IPS-11a (cell line): ENCODE data around the gene HHATL.

Source experiments
- H3K4me3 ChIP-seq: one replicate; pipeline ENCODE4 v1.5.1; 2013; ENCODE audit warnings: low read depth, low read length, control low read depth

Gene HHATL

GRCh38 chr3:42685891-42686820 lies 16.4 kb downstream of the HHATL start:
- H3K4me3 ChIP-seq = no peak overlapping the region

GRCh38 chr3:42685363-42685881 lies 17.2 kb downstream of the HHATL start, which contains the start of gene KLHL40:
Gene KLHL40 (plus strand): TSS chr3:42685537. CDS start chr3:42685619, 82 bp downstream.
- no peak within 1 kb of the TSS for H3K4me3 ChIP-seq

DNA sequence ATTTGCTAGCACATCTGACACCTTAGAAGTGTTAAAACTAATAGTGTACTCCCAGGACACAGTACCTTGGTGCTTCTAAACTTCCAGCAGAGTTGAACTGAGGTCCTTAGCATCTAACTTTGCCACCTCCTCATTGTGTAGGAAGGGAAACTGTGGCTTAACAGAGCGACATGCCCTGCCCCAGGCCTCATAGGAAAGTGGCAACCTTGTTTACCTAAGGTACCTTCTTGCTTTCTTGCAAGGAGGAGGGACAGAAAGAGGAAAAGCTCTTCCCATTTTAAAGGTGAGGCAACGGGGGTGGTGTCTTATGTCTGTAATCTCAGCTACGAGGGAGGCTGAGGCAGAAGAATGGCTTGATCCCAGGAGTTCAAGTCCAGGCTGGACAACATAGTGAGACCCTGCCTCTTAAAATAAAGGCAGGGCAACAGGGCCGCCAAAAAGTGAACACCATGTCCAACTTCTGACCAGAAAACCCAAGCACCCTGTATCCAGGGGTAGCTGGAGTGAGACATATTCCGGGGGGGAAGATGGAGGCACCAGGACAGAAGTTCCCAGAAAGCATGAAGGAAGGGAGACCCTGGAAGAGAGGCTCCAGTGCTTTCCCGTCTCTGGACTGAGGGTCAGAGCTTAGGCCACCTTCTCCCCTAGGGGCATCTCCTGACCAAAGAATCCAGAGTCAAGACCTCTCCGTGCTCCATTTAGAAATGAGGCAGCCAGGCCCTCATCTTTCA lies 17.8 kb downstream of the HHATL start:
- H3K4me3 ChIP-seq = no peak overlapping the region

DNA sequence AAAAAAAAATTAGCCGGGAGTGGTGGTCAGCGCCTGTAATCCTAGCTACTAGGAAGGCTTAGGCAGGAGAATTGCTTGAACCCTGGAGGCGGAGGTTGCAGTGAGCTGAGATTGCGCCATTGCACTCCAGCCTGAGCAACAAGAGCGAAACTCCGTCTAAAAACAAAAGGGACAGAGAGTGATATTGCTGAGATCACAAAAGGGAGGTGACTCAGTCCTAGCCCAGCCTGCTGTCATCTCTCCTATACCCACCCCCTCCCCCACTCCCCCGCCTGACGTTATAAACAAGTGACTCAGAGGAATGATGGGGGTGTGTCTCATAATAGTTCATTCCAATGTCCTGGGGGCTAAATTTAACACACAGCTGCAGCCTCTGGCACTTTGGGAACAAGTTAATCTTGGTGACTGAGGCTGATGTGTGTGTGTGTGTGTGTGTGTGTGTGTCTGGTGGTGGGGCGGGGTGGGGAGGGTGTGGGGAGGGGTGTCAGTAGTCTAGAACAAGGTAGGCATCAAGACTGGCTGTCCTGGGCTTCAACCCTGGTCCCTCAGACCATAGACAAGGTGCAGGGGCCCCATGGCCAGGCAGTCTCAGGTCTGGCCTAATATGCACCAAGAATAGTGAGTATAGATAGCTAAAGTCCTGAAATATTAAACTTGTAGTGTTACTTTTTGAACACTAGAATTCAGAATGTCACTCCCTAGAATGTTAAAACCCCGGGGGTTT lies 18.6 kb downstream of the HHATL start:
- H3K4me3 ChIP-seq = no peak overlapping the region

DNA sequence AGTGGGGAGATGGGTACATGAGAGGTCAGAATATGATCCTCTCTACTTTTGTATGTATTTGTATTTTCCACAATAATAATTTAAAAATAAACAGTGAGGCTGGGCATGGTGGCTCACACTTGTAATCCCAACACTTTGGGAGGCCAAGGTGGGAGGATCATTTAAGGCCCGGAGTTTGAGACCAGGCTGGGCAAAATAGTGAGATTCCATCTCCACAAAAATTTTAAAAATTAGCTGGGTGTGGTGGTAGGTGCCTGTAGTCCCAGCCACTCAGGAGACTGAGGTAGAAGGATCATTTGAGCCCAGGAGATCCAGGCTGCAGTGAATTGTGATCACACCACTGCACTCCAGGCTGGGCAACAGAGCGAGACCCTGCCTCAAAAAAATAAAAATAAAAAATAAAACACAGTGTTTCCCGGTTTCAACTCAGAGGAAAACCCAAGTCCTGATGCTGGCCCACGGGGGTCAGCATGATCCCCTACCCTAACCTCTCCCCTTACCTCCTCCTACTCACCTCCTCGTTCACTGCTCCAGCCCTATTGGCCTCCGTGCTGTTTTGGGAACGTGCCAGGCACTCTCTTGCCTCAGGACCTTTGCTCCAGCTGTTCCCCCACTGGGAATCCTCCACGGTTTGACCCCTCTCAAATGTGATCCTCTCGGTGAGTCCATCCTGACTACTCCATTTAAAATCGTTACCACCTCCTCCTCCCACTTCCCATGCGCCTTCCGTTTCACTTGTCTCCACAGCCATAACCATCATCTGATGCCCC lies 20.1 kb downstream of the HHATL start:
- H3K4me3 ChIP-seq = no peak overlapping the region

DNA sequence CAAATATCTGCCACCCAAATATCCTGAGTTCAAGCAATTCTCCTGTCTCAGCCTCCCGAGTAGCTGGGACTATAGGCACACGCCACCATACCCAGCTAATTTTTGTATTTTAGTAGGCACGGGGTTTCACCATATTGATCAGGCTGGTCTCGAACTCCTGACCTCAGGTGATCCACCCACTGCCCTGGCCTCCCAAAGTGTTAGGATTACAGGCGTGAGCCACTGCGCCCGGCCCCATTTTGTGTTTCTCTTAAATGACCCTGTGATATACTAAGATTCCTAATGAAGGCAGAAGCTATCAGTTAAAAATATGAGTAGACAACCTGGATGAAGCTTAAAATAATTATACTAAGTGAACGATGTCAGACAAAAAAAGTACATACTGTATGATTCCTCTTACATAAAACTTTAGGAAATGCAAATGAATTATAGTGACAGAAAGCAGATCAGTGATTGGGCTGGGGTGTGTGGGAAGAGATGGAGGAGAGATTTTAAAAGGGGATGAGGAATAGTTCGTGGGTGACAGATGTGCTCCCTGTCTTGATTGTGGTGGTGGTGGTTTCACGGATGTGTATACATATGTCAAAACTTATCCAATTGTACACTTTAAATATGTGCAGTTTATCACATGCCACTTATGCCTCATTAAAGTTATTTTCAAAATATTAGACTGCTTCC lies 21.1 kb downstream of the HHATL start:
- no peak overlapping the region for H3K4me3 ChIP-seq

- no peak overlapping the region for H3K4me3 ChIP-seq
These were observed 21.8 kb downstream of the HHATL start for GRCh38 chr3:42680806-42681205.

DNA sequence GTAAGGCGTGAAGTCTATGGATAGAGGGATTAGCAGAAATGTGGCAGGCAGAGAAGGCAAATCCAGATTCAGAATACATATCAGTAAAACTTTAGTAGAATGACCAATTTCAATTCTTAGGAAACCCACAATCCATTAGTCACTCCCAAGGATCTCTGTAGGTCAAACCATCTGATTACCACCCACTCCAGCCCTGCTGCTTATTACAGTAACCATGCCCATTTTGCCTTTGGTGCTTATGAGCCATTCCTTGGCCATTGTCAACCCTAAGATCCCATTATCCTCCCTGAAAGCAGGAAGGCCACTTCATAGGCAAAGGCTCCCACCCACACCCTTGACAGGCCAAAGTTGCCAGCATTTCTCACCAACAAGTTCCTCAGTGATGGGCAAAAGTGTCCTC lies 22.3 kb downstream of the HHATL start:
- H3K4me3 ChIP-seq = no peak overlapping the region

GRCh38 chr3:42678447-42678846 lies 24.2 kb downstream of the HHATL start:
- no peak overlapping the region for H3K4me3 ChIP-seq

- H3K4me3 ChIP-seq = no peak overlapping the region
These were observed 26.7 kb downstream of the HHATL start for GRCh38 chr3:42675909-42676308.

DNA sequence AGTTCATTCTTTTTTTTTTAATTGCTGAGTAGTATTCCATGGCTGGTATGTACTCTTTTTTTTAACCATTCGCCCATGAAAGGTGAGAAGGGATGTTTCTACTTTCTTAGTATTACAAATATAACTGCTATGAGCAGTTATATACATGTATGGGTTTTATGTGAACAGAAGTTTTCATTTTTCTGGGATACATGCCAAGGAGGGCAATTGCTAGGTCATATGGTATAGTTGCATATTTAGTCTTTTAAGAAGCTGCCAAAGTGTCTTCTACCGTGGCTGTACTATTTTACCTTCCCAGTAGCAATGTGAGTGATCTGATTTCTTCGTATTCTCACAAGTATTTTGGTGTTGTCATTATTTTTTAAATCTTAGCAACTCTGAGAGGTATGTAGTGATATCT lies 28.5 kb downstream of the HHATL start:
- H3K4me3 ChIP-seq = no peak overlapping the region

- H3K4me3 ChIP-seq = no peak overlapping the region
These were observed 29.5 kb downstream of the HHATL start for GRCh38 chr3:42673082-42673481.

DNA sequence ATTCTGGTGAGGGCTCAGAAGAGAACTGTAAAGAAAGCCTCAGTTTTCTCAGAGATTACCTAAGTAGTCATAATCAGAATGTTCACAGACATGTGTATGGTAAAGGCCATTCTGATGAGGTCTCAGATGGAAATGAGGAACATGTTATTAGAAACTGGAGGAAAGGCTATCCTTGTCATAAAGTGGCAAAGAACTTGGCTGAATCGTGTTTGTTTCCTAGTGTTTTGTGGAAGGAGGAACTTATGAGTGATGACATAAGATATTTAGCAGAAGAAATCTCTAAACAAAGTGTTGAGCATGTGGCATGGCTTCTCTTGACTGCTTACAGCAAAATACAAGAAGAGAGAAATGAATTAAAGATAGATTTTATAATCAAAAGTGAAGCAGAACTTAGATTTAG lies 30.1 kb downstream of the HHATL start:
- no peak overlapping the region for H3K4me3 ChIP-seq

GRCh38 chr3:42670670-42671069 lies 31.9 kb downstream of the HHATL start:
- H3K4me3 ChIP-seq = no peak overlapping the region

DNA sequence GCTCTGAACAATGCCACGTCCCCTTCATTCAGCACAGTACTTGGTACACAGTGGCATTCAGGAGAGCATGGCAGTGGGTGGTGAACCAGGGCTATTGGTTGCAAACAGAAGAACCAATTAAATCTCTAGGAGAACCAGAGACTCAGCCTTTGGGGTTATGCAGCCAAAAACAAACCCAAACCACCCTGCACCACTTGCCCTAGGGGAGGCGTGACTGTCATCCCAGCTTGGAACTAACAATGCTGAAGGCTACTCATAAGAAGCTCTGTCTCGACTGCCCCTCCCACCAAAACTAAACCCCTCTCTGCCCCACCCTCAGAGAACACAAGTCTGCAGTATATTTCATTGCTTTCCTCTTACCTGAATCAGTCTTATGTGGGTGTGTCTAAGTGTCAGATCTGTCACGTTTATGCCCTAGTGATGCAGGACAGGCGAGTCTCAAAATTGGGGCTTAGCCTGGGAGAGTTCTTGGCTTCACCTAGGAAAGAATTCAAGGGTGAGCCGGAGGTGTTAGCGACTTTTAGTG lies 32.5 kb downstream of the HHATL start:
- no peak overlapping the region for H3K4me3 ChIP-seq

- H3K4me3 ChIP-seq = no peak overlapping the region
These were observed 33.8 kb downstream of the HHATL start for GRCh38 chr3:42668793-42669217.

GRCh38 chr3:42668413-42668760 lies 34.2 kb downstream of the HHATL start:
- H3K4me3 ChIP-seq = no peak overlapping the region

GRCh38 chr3:42667523-42668412 lies 34.8 kb downstream of the HHATL start:
- H3K4me3 ChIP-seq = no peak overlapping the region

- no peak overlapping the region for H3K4me3 ChIP-seq
These were observed 35.5 kb downstream of the HHATL start for GRCh38 chr3:42667096-42667522.
